Measurements from ENCODE around the gene VPS51.
A peak's percentile ranks its signal among the peaks of the same experiment; 100 is the strongest.

GRCh38 chr11:65110354-65110861 lies 14.4 kb downstream of the VPS51 start:
- TF ChIP-seq CTCF (IDR thresholded peaks at IDR 0.05): peak; percentile 94 to 99 (median 96)
- TF ChIP-seq POLR2A (IDR thresholded peaks at IDR 0.05): no peak
